BE2C (cell line): ENCODE data around the gene PTPRH.
A peak's percentile ranks its signal among the peaks of the same experiment; 100 is the strongest.
"Not testable (repeated sequence)": the region's sequence is repeated elsewhere in the genome, so short reads cannot be mapped to it uniquely, and the experiment has no call there.

Experiments used
- DNase-seq: peaks from one replicate; pipeline ENCODE4 v3.0.0-alpha.2; 2020
- H3K27me3 ChIP-seq: fragments of 250-450 bp; sonication (Bioruptor Pico); 2 replicates; pipeline ENCODE4 v1.5.1; 2020; ENCODE audit warnings: mild to moderate bottlenecking
- H3K36me3 ChIP-seq: fragments of 250-450 bp; sonication (Bioruptor Pico); 2 replicates; pipeline ENCODE4 v1.5.1; 2020; ENCODE audit warnings: mild to moderate bottlenecking
- H3K4me1 ChIP-seq: fragments of 250-450 bp; sonication (Bioruptor Pico); 2 replicates; pipeline ENCODE4 v1.5.1; 2020
- H3K4me3 ChIP-seq: 2 replicates; pipeline ENCODE4 v1.5.1; 2011; ENCODE audit warnings: low read depth, low read length
- H3K9me3 ChIP-seq: fragments of 250-450 bp; sonication (Bioruptor Pico); 2 replicates; pipeline ENCODE4 v1.5.1; 2020
- TF ChIP-seq, protein P1 (sequence below): IDR thresholded peaks from 2 replicates; pipeline ENCODE4 v1.5.1; 2012; ENCODE audit warnings: mild to moderate bottlenecking, low read depth, low read length

The PTPRH gene

DNA sequence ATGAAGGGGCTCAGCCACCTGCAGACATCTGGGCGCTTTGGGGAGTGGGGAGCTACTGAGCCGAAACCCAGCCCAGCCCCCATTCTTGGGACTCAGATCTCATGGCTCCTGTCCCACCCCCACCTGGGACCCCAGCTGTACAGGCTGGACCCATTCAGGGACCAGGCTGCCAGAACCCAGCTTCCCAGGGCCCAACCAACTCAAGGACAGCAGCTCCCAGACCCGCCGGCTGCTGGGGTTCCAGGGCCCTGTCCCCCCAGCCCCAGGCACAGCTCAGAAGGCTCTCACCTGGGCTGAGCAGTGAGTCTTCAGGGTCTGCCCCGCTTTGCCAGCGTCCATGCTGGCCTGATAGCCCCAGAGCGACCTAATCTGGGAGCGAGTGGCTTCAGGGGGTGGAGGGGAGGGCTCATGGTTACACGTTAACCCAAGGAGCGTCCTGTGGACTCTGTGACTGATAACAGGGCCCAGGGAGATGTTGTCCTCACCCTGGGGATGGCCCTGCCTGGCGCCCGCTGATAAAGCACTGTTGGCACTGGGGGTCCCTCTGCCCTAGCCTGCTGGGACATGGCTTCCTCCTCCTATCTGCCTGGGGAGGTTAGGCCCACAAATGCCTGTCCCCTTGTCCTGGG, 19.2 kb upstream of the PTPRH start, which contains the start of gene TMEM86B:
Gene TMEM86B, minus strand, starts transcription at position 361 of the 629 bp plus-strand sequence. Its CDS starts 22 bp downstream, at position 339.
- Histone ChIP-seq H3K4me3 (no peak within 1 kb of the TSS), H3K4me1 (peaks cover 27% of the 10 kb centered on the region), H3K36me3 (peaks cover 56% of the 10 kb centered on the region), H3K27me3 (no peaks in the 10 kb centered on the region), H3K9me3 (no peaks in the 10 kb centered on the region)
- TF ChIP-seq, protein P1, sequence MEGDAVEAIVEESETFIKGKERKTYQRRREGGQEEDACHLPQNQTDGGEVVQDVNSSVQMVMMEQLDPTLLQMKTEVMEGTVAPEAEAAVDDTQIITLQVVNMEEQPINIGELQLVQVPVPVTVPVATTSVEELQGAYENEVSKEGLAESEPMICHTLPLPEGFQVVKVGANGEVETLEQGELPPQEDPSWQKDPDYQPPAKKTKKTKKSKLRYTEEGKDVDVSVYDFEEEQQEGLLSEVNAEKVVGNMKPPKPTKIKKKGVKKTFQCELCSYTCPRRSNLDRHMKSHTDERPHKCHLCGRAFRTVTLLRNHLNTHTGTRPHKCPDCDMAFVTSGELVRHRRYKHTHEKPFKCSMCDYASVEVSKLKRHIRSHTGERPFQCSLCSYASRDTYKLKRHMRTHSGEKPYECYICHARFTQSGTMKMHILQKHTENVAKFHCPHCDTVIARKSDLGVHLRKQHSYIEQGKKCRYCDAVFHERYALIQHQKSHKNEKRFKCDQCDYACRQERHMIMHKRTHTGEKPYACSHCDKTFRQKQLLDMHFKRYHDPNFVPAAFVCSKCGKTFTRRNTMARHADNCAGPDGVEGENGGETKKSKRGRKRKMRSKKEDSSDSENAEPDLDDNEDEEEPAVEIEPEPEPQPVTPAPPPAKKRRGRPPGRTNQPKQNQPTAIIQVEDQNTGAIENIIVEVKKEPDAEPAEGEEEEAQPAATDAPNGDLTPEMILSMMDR: no peak
- DNase-seq: no peak

DNA sequence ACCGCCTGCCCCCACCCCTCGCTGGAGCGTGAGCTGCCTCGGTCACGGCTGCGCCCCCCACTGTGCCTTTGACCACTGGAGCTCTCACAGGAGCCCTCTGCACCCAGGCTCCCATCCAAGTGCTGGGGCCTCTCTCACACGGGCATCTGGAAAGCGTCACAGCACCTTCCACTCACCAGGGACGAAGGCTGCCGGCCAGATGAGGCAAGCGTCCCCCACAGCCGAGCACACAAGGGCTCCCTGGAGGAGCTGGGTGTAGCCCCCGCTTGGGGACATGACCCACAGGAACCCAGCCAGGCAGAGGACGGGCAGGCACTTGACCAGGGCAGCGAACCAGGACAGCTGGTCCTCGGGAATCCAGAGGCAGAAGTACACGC, 18.7 kb upstream of the PTPRH start:
- TF ChIP-seq, protein P1: no peak
- Histone ChIP-seq H3K27me3 (no peaks in the 10 kb centered on the region), H3K4me3 (no peak overlapping the region), H3K9me3 (no peaks in the 10 kb centered on the region), H3K4me1 (peaks cover 24% of the 10 kb centered on the region), H3K36me3 (peaks cover 51% of the 10 kb centered on the region)
- peak; percentile 73 for DNase-seq

DNA sequence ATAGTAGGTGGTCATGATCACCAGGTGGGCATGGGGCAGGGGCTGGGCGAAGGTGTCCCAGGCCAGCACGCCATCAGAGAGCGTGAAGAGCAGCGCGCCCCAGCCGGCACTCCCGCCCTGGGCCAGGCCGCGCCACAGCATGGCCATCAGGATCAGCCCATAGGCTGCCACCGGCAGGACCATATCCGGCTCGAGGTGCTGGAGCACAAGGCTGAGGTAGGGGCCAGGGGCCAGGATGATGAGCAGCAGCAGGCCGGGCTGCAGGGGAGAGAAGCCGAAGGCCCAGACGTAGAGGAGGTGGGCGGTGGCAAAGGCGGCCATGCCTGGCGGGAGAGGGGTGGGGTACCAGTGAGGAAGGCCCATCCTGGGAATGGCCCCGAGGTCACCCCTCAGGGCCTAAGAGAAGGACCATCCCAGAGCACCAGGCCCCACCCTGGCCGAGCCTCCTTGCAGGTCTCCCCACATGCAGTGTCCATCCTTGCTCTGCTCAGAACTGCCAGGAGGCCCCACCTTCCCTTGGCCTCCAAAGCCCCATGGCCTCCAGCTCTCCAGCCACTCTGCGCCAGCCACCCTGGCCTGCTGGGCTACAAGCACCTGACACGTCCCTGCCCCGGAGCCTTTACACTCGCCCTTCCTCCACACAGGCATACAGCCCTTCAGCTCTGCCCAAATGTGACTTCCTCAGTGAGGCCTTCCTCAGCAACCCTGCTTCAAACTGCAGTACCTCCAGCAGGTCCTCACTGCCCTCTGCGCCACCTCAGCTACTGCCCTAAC, 18.1 kb upstream of the PTPRH start:
- DNase-seq: no peak
- H3K36me3 ChIP-seq: peaks cover 48% of the 10 kb centered on the region
- TF ChIP-seq, protein P1: no peak

DNA sequence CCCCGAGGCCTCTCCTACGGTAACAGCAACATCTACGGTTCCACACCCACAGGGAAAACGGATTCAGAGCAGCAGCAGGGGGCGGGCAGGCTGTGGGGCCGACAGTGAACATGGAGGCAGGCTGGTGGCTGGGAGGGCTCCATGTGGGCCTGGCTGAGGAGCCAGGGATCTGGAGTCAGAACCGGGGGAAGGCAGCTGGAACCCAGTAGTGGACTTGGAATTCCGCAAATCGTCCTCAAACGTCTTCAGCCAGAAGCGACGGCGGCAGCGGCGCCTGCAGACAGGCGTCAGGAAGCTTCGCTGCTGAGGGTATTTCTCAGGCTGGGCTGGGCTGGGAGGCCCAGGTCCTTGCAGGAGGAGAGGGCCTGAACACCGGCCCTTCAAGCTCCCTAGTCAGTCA, 17.5 kb upstream of the PTPRH start:
- no peak overlapping the region for H3K4me3 ChIP-seq
- DNase-seq: no peak
- H3K9me3 ChIP-seq: no peaks in the 10 kb centered on the region
- peaks cover 44% of the 10 kb centered on the region for H3K36me3 ChIP-seq
- no peaks in the 10 kb centered on the region for H3K27me3 ChIP-seq
- peaks cover 14% of the 10 kb centered on the region for H3K4me1 ChIP-seq
- TF ChIP-seq, protein P1: no peak

More for the DNA sequence above, 18.1 kb upstream of the PTPRH start:
- Histone ChIP-seq H3K9me3 (no peaks in the 10 kb centered on the region), H3K27me3 (no peaks in the 10 kb centered on the region), H3K4me3 (no peak overlapping the region), H3K4me1 (peaks cover 18% of the 10 kb centered on the region)

DNA sequence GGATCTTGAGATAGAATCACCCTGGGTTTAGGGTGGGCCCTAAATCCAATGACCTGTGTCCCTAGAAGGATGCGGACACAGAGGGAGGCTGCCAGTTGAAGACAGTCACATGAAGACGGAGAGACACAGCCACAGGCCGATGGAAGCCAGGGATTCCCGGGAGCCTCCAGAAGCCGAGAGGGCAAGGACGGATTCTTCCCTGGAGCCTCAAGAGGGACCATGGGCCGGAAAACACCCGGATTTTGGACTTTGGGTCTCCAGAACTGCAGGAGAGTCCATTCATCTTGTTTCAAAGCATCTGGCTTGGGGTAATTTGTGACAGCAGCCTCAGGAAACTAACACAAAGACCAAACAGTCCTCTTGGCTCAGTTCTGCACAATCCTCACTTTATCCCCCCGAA, 17.0 kb upstream of the PTPRH start:
- no peak overlapping the region for H3K4me3 ChIP-seq
- H3K9me3 ChIP-seq: no peaks in the 10 kb centered on the region
- DNase-seq: no peak
- H3K36me3 ChIP-seq: peaks cover 39% of the 10 kb centered on the region
- TF ChIP-seq, protein P1: no peak
- peaks cover 13% of the 10 kb centered on the region for H3K4me1 ChIP-seq
- H3K27me3 ChIP-seq: no peaks in the 10 kb centered on the region

DNA sequence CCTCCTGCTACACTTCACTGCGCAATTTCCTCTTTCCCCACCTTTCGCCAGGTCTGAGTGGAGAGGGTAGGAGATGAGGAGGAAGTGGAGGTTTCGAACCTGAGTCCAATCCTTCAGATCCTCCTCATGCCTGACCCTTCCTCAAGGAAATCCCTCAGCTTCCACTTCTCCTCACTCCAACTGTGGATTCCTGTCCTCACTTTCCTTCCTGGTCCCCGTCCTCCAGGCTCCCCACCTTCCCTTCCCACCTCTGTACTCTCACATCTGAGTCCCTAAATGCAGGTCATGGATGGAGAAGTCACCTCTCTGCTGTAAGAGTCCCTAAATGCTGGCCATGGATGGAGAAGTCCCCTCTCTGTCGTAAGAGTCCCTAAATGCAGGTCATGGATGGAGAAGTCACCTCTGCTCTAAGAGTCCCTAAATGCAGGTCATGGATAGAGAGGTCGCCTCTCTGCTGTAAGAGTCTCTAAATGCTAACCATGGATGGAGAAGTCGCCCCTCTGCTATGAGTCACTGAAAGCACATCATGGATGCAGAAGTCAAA, 16.2 kb upstream of the PTPRH start:
- Histone ChIP-seq H3K4me3 (no peak overlapping the region), H3K9me3 (no peaks in the 10 kb centered on the region), H3K27me3 (no peaks in the 10 kb centered on the region), H3K4me1 (peaks cover 13% of the 10 kb centered on the region), H3K36me3 (peaks cover 33% of the 10 kb centered on the region)
- TF ChIP-seq, protein P1: no peak
- no peak for DNase-seq

DNA sequence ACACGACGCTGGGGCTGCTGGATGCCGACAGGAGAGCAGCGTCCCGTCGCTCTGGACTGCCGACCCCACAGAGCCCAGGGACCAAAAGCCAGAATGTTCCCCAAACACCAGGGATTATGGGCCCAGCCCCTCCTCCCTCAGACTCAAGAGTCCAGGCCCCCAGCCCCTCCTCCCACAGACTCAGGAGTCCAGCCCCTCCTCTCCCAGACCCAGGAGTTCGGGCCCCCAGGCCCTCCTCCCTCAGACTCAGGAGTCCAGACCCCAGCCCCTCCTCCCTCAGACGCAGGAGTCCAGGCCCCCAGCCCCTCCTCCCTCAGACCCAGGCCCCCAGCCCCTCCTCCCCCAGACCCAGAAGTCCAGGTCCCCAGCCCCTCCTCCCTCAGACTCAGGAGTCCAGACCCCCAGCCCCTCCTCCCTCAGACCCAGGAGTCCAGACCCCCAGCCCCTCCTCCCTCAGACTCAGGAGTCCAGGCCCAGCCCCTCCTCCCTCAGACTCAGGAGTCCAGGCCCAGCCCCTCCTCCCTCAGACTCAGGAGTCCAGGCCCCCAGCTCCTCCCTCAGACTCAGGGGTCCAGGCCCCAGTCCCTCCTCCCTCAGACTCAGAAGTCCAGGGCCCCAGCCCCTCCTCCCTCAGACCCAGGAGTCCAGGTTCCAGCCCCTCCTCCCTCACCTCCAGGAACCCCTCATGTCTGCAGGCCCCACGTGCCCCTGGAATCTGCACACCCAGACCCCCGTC, 15.5 kb upstream of the PTPRH start:
- not testable (repeated sequence) for H3K4me3 ChIP-seq, H3K27me3 ChIP-seq, DNase-seq, H3K9me3 ChIP-seq
- H3K36me3 ChIP-seq: peaks cover 34% of the 10 kb centered on the region
- H3K4me1 ChIP-seq: peaks cover 13% of the 10 kb centered on the region
